ENCODE data around the gene ZMYM2. TPM values are rescaled to one million over a fixed set of nuclear protein-coding genes. Genes with fewer than 3 reads are reported as not detected.

The ZMYM2 gene
- total and polyA plus RNA-seq, 2 of the 13 experiments (the other 11 are each of a cell fraction or from before 2014, with no cell fraction given): 22.4 to 40.8 TPM

DNA sequence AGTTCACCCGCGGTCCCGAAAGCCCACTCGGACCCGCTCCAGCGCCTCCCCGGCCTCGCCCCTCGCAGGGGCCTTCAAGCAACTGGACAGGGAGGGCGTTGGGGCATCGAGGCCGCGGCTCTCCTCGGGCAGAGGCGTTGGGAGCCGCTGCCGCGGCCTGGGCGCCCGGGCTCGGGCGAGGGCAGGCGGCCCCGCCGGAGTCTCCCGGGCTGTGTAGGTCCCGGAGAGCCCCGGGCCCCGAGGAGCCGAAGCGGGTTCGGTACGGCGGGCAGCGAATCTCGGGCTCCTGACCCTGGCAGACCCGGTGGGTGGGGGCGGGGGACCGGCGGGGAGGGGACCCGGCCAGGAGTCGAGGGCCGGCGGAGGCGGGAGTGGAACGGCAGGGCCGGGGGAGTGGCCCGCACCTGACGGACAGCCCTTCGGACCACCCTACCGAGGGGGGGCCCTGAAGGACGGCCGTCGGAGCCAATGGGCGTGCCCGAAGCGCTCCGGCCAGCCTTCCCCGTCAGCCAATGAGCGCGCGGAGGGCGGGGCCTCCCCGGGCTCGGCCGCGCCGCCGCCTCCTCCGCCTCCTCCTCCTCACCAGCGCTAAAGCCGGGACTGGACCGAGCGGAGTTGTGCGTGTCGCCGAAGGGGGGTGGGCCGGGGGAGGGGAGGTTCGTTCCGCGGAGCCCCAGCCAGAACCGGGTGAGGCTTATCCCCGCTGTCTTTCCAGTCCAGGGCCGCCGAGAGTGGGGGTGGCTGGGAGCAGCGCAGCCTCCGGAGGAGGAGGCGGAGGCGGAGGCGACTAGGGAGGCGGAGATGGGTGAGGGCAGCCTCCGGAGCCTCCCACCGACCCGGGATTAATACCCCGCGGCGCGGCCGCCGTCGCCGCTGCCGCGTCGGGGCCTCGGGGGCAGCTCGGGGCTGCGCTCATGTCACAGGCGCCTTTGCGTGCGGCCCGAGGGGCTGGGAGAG, at the start of gene ZMYM2 (continued):
- no peak for TF ChIP-seq REPIN1 (CRISPR knock-in tag; IDR thresholded peaks at IDR 0.05; ENCODE audit: borderline replicate concordance, low read depth)
- TF ChIP-seq ISL2 (CRISPR knock-in tag; IDR thresholded peaks at IDR 0.05): no peak
- TF ChIP-seq, protein P1, sequence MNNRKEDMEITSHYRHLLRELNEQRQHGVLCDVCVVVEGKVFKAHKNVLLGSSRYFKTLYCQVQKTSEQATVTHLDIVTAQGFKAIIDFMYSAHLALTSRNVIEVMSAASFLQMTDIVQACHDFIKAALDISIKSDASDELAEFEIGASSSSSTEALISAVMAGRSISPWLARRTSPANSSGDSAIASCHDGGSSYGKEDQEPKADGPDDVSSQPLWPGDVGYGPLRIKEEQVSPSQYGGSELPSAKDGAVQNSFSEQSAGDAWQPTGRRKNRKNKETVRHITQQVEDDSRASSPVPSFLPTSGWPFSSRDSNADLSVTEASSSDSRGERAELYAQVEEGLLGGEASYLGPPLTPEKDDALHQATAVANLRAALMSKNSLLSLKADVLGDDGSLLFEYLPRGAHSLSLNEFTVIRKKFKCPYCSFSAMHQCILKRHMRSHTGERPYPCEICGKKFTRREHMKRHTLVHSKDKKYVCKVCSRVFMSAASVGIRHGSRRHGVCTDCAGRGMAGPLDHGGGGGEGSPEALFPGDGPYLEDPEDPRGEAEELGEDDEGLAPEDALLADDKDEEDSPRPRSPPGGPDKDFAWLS (CRISPR knock-in tag; IDR thresholded peaks at IDR 0.05; ENCODE audit: borderline replicate concordance): no peak
- no peak for TF ChIP-seq ZNF660 (CRISPR knock-in tag; IDR thresholded peaks at IDR 0.05; ENCODE audit: borderline replicate concordance, low read depth)
- no peak for TF ChIP-seq JUN (CRISPR knock-in tag; IDR thresholded peaks at IDR 0.05)
- no peak for TF ChIP-seq EED (CRISPR knock-in tag; IDR thresholded peaks at IDR 0.05)
- TF ChIP-seq, protein P2, sequence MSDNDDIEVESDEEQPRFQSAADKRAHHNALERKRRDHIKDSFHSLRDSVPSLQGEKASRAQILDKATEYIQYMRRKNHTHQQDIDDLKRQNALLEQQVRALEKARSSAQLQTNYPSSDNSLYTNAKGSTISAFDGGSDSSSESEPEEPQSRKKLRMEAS (IDR thresholded peaks at IDR 0.05): peak; percentile 51; the same call in 1 of the 2 replicates
- no peak for TF ChIP-seq ZNF841 (CRISPR knock-in tag; IDR thresholded peaks at IDR 0.05; ENCODE audit: borderline replicate concordance)
- TF ChIP-seq, protein P3, sequence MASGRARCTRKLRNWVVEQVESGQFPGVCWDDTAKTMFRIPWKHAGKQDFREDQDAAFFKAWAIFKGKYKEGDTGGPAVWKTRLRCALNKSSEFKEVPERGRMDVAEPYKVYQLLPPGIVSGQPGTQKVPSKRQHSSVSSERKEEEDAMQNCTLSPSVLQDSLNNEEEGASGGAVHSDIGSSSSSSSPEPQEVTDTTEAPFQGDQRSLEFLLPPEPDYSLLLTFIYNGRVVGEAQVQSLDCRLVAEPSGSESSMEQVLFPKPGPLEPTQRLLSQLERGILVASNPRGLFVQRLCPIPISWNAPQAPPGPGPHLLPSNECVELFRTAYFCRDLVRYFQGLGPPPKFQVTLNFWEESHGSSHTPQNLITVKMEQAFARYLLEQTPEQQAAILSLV (CRISPR knock-in tag; IDR thresholded peaks at IDR 0.05; ENCODE audit: borderline replicate concordance): 0 out of 2 replicates have a peak, but pooled peaks have one; percentile 11
- no peak for TF ChIP-seq MTA1 (CRISPR knock-in tag; IDR thresholded peaks at IDR 0.05; ENCODE audit: borderline replicate concordance)
- TF ChIP-seq ZNF558 (CRISPR knock-in tag; IDR thresholded peaks at IDR 0.05; ENCODE audit: borderline replicate concordance): no peak
- no peak for TF ChIP-seq KLF6 (CRISPR knock-in tag; IDR thresholded peaks at IDR 0.05)
- TF ChIP-seq ATF7 (IDR thresholded peaks at IDR 0.05): no peak
- TF ChIP-seq ATF7 (CRISPR knock-in tag; IDR thresholded peaks at IDR 0.05): no peak
- TF ChIP-seq, protein P4, sequence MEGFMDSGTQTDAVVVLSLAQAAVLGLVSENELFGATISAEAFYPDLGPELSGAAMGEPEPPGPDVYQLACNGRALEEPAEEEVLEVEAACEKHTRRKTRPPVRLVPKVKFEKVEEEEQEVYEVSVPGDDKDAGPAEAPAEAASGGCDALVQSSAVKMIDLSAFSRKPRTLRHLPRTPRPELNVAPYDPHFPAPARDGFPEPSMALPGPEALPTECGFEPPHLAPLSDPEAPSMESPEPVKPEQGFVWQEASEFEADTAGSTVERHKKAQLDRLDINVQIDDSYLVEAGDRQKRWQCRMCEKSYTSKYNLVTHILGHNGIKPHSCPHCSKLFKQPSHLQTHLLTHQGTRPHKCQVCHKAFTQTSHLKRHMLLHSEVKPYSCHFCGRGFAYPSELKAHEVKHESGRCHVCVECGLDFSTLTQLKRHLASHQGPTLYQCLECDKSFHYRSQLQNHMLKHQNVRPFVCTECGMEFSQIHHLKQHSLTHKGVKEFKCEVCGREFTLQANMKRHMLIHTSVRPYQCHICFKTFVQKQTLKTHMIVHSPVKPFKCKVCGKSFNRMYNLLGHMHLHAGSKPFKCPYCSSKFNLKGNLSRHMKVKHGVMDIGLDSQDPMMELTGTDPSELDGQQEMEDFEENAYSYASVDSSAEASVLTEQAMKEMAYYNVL (CRISPR knock-in tag; IDR thresholded peaks at IDR 0.05; ENCODE audit: borderline replicate concordance): no peak
- TF ChIP-seq GABPB1 (CRISPR knock-in tag; IDR thresholded peaks at IDR 0.05): peak; percentile 74
- TF ChIP-seq, protein P5, sequence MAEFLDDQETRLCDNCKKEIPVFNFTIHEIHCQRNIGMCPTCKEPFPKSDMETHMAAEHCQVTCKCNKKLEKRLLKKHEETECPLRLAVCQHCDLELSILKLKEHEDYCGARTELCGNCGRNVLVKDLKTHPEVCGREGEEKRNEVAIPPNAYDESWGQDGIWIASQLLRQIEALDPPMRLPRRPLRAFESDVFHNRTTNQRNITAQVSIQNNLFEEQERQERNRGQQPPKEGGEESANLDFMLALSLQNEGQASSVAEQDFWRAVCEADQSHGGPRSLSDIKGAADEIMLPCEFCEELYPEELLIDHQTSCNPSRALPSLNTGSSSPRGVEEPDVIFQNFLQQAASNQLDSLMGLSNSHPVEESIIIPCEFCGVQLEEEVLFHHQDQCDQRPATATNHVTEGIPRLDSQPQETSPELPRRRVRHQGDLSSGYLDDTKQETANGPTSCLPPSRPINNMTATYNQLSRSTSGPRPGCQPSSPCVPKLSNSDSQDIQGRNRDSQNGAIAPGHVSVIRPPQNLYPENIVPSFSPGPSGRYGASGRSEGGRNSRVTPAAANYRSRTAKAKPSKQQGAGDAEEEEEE (CRISPR knock-in tag; IDR thresholded peaks at IDR 0.05; ENCODE audit: borderline replicate concordance): no peak
- peak; percentile 83 for TF ChIP-seq RBFOX2 (IDR thresholded peaks at IDR 0.05; ENCODE audit: low read depth, low read length)
- TF ChIP-seq U2AF2 (IDR thresholded peaks at IDR 0.05; ENCODE audit: low read depth, low read length): no peak
- no peak for TF ChIP-seq ZNF282 (IDR thresholded peaks at IDR 0.05; ENCODE audit: partially characterized antibody)
- TF ChIP-seq ZEB1 (IDR thresholded peaks at IDR 0.05; ENCODE audit: insufficient replicate concordance, low read depth): no peak
- TF ChIP-seq XRCC5 (optimal IDR thresholded peaks at IDR 0.05; ENCODE audit: low read length): peak; percentile 39
- peak; percentile 35; the same call in 1 of the 2 replicates for TF ChIP-seq KAT8 (CRISPR knock-in tag; IDR thresholded peaks at IDR 0.05)
